ENCODE results near the gene UBALD2.

- TF ChIP-seq CTCF (IDR thresholded peaks at IDR 0.05) (no peak), POLR2A (IDR thresholded peaks at IDR 0.05) (no peak)
Observed at GRCh38 chr17:76243826-76244679, 21.1 kb upstream of the UBALD2 start.
